ENCODE data around the gene ACTL7A.

The ACTL7A gene

DNA sequence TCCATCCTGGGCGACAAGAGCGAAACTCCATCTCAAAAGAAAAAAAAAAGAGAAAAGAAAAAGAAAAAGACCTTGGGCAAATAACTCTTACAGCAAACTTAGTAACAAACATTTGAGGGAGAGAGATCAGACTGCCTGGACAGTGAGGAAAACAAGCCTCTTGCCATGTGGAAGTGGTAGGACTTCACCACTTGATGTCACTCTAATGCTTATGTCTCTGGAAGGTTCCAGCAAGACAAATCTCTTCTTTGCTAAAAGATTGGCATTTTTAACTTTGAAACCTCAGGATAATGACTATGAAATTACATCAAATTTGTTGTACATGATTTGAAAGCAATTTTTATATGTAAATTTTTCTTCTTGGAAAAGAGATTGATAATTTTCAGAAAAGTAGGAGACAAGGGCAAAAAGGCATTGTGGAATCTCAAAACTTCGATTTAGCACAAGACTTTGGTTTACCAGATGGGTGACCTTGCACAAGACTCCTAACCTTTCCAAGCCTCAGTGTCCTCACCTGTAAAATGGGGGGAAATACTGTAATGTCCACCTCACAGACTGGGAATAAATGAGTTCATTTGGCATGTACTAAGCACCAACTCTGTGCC, 11.7 kb upstream of the ACTL7A start:
- DNase-seq: no peak

DNA sequence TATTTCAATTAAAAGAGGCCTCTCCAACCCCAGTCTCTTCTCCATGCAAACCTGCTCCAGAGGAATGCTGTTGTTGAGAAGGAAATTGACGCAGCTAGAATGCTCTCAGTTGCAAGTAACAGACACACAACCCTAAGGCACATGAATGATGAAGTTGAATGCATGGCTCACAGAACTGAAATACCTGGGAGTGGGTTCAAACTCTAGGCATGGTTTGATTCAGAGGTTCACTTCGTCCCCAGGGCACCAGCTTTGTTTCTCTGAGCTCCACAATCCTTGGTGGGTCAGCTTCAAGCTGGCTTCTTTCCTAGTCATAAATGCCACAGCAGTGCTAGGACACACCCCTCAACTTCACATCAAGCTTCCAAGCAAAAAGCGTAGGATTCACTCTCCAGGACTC, 10.9 kb upstream of the ACTL7A start:
- no peak for DNase-seq

DNA sequence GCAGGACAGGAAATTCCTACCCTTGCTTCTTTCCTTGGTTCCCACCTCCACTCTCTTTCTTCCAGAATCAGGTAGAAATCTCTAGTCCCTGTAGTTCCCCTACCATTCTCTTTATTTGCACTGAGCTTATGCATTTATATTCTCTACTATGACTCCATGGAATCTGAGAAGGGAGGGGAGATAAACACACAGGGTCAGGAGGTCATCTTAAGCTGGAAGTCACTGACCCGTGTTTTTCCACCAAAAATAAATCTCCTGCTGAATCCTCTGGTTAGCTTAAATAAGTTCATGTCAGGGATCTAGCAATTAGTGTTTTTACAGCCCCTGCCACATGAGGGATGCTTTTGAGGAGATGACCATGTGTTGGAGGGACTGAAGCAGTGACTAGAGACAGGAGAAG, 10.0 kb upstream of the ACTL7A start:
- DNase-seq: no peak

DNA sequence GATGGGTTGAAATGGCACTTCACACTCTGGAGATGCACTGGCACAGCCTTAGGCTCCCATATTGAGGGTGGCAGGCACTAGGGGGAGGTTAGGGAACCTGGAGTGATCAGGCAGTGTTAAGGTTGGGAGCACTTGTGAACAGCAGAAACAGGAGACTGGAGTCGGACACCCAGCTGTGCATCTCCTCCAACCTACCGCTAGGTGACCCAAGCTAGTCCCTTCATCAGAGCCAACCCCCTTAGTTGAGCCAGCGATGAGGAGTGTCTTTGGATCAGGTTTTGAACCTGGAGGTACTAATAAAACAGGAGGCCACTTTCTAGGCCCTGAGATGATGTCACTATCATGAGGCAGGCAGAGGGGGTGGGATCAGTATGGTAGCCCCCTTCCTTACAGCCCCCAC, 8.0 kb upstream of the ACTL7A start:
- DNase-seq: no peak

DNA sequence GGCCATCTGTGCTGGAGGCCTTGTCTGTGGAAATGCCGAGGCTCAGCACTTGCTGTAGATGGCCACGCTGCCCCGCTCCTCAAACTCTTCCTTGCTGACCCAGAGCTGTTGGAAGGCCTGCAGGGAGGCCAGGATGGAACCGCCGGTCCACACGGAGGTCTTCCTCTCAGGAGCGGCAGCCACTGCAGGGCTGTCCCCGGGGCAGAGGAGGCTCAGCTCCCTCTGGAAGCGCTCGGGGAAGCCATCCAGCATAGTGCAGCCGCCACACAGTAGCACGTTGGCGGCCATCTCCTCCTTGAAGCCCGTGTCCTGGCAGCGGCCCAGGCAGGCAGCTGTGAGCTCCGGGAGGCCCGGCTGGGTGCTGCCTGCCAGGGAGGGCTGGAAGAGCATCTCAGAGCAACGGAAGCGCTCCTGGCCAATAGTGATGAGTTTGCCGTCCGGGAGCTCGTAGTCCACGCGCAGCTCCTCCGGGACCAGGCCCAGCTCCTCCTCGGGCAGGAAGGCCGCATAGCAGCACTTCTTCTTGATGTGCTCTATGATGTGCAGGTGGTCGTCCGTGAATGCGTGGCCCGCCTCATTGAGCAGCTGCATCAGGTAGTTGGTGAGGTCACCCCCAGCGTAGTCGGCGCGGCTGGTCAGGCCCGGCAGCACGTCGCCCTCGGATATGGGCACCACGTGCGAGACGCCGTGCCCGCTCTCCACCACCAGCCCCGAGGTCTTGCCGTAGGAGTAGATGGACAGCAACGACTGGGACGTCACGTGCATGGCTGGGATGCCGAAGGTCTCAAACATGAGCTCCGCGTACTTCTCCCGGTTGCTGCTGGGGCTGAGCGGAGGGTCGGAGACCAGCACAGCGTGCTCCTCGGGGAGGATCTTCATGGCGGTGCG, 7.2 kb upstream of the ACTL7A start:
- no peak for DNase-seq

DNA sequence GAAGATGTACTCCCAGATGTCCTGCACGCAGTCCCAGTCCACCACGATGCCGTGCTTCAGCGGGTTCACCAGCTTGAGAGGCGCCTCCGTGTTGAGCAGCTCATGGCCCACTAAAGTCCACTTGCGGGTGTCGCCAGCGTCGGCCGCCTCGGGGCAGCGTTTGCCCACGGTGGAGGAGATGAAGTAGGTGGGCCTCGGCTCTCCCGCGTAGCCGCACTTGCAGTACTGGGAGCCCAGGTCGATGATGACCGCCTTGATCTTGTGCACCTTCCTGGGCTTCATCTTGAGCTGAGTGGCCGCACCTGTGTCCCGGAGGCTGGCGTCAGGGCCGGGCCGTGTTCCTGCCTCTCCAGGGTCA, 6.6 kb upstream of the ACTL7A start:
- no peak for DNase-seq

DNA sequence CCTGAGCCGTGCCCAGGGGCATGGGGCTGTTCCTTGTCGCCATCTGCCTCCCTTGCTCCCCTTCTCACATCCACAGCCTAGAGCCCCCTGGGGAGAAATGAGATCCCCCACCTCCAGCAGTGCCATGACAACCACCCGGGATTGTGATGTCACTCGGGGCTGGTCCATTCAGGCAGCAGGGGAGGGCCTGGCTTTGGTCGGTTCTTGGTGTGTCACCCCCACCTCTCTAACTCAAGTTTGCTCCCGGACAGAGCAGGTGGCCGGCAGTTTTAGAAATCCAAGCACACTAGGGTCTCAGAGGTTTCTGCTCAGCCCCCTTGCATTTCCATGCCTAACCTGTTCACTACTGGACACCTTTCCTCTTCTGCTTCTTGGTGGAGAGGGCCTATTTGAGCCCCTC, 6.2 kb upstream of the ACTL7A start, which contains the start of gene ACTL7B:
Gene ACTL7B, minus strand, starts transcription at position 99 of the 400 bp plus-strand sequence. Its CDS starts 56 bp downstream, at position 43.
- DNase-seq: no peak

DNA sequence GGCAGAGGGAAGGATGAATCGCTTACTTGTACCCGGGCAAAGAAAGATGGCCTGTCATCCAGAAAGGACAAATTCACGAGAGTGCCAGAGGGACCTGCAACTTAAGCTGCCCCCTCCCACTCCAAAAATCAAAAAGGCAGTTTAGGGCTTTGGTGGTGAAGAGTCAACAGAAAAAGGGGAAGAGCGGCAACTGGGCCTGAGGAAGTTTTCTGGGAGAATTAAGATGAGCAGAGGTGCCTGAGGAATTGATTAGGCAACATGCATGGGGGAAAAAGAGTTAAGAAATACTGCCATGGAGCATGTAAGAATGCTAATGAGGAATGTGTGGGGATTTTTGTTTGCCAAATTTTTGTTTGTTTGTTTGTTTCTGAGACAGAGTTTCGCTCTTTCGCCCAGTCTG, 4.5 kb upstream of the ACTL7A start:
- DNase-seq: no peak

DNA sequence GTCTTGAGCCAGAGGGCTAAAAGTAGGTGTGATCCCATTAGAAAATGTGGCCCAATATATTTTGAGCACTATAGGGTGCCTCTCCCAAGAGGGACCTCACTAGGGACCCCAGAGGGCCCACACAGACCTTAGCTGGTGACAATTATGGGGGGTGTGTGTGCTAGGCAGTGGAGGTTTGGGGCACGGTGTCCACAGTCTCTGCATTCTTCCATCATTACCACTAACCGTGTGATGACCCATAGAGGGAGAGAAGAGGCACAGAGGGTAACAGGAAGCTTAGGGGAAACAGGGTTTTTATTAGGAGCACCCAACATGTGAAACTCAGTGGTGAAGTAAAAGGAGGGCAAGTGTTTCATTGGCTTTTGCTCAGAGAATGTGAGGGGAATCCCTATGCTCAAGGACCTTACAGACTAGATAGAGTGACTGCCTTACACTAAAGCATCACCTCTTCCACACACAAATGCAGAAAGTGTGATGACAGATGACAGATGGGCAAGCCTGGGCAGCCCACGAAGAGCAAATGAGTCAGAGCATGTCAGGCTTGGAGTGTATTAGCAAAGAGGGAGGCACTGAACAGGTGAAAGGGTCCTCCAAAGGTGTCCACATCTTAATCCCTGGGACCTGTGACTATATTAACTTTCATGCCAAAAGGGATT, 2.5 kb upstream of the ACTL7A start:
- no peak for DNase-seq

DNA sequence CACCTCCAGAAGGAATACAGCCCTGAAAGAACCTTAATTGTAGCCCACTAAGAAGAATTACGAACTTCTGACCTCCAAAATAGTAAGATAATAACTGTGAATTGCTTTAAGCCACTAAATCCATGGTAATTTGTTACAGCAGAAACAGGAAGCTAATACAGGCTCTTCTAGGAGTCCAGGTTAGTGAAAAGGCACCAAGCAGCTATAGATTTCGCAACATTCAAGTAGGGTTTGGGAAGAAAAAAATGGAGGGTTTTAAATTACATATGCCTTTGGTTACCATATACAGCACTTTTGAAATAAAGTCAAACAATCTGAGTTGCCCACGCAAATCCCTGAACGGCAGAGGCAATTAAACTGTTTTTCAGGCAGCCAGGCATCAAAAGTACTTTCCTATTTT, 1.7 kb upstream of the ACTL7A start:
- DNase-seq: no peak

DNA sequence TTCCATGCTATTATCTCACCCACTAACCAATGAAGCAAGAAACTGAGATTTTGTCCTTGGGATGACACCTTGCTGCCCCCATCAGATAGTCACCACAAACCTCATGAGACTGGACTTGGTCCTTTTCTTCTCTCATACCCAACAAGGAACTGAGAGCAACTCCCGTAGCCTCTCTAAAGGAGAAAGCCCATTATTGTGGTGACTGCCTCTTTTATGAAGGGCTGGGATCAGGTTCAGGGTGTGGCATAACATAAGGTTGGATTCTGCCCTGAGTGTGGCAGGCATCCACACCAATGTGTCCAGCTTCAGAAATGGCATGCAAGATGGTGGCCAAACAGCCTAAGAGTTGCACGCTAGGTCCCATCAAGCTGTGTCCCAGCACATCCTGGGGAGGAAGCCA, 1.3 kb upstream of the ACTL7A start:
- no peak for DNase-seq

DNA sequence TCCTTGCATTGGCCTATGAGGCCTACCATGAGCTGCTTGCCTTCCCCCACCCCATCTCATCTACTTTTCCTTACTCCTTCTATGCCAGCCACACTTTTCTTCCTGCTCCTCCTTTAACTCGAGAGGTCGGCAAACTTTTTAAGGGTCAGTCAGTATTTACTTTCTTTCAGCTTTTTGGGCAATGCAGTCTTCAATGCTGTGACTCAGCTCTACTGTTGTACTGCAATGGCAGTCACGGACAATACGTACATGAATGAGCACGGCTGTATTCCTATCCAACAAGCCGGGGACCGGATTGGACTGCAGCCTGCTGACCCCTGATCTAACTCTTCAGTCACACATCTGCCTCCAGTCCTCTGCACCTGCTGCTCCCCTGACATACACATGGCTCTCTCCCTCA, 602 bp upstream of the ACTL7A start:
- no peak for DNase-seq

DNA sequence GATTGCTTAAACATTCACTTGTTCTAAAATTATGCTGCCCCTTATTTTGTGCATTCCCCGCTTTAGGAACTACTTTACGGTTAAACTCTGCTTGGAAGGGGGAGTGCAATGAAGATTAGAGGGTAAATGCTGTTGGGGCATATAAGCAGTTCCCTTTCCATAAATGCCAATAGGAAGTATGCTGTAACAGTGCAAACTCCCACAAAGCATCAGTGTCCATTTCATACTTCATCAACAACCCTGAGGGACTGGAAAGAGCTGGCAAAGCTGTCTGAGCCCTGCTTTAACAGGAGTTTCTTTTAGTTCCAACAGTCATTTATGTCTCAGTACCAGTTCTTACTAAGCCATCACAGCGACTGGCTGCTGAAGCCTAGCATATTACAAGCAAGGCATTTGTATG, 1.8 kb downstream of the ACTL7A start:
- no peak for DNase-seq

DNA sequence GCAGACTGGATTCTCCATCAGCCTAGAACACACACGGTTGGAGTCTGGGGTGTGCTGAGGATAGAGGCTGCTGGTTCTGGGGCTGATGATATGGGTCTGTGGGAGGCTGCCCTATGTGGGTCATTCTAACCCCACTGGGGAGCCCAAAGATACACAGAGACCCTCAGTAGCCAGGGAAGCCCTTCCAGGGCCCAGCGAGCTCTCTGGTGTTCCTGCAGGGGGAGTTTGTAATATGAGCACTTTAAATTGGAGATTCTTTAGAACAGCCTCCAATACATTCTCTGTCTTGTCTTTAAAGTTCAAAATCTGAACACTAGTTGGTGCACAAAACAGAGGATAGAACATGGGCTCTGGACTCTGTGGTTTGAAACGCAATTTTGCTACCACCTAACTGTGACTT, 2.4 kb downstream of the ACTL7A start:
- DNase-seq: no peak

DNA sequence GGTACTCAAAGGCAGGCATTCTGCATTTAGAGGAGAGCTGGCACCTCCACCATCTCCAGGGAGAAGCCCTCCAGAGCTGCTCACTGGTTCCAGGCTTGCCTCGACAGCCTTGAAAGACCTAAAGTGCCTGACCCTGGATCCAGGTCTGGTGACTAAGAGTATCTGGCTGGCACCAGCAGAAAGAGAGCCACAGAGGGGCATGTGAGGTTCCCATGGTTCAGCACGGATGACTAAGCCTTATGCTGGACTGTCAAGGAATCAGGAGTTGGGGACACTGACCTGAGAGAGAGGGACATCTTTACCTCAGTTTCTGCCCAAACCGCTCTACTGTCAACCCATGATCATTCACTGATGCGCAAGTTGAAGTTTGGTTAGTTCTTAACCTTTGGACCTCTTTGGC, 3.0 kb downstream of the ACTL7A start:
- DNase-seq: no peak

DNA sequence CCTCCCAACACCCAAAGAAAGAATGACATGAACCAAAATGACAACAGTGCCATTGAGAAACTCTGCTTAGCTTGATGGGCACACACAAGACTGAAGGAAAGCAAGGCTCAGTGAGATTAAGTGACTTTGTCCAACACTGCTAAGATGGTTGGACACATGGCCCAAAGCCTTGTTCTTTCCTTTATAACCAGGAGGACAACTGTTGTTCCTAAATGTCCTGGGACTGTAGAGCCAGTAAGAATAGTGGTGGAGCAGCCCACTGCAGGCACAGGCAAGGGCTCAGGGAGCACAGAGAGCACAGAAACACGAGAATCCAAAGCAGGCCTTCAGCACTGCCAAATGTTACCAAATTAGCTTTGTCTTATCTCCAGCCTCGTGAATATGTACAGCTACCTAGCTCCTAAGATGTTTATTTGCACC, 3.9 kb downstream of the ACTL7A start:
- no peak for DNase-seq

DNA sequence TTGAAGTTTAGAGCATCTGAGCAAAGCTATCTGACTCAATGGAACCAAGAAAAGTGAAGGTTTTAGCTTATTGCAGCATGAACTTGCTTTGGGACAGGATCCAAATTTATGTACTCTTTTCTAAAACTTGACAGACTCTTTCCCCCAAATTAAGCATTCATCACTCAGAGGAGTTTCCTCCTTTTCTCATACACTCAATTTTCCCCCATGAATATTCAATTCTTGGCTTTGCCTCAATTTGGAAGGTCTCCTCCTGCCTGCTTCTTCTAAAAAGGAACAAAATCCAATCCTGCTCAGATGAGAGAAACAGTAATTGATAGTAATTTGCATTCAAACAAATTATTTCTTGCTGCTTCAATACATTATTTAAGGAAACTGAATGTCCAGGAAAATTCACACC, 5.0 kb downstream of the ACTL7A start:
- DNase-seq: no peak

DNA sequence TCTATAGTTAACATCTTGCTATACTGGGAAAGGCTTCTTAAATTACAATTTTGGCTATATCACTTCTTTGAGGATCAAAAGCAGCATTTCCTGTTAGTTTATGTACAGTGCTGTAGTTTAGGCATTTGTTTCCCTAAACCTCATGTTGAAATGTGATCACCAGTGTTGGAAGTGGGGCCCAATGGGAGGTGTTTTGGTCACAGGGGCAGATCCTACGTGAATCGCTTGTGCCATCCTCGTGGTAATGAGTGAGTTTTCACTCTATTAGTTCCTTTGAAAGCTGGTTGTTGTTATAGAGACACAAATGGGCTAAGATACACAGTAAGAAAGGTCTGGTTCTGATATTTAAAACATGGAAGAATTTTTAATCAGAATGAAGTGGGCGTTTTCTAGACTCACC, 5.8 kb downstream of the ACTL7A start:
- no peak for DNase-seq

DNA sequence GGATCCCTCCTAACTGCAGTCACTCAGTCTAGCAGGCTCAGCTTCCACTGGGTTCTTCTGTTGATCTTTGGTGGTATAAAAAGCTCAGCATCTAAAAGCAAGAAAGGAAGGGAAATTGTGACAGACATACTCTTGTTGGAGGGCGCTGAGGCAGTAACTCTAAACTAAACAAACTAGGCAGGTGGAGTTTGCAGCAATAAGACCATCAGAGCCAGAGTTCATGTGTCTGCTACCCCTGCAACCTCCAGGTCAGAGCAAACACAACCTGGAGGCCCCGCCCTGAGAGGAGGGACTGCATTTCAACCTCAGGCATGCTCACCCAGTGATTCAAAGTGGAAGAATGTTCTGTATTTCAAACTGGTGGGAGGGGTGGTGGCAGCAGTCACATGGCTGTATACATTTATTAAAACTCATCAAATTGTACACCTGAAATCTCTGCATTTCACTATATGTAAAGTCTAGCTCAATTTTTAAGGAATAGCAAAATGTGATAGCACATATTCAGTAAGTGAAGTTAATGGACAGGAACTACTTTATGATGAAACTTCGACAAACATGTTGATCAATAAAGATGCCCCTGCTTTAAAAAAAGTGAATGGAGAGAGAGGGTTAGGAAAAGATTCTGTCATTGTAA, 7.1 kb downstream of the ACTL7A start:
- DNase-seq: no peak

DNA sequence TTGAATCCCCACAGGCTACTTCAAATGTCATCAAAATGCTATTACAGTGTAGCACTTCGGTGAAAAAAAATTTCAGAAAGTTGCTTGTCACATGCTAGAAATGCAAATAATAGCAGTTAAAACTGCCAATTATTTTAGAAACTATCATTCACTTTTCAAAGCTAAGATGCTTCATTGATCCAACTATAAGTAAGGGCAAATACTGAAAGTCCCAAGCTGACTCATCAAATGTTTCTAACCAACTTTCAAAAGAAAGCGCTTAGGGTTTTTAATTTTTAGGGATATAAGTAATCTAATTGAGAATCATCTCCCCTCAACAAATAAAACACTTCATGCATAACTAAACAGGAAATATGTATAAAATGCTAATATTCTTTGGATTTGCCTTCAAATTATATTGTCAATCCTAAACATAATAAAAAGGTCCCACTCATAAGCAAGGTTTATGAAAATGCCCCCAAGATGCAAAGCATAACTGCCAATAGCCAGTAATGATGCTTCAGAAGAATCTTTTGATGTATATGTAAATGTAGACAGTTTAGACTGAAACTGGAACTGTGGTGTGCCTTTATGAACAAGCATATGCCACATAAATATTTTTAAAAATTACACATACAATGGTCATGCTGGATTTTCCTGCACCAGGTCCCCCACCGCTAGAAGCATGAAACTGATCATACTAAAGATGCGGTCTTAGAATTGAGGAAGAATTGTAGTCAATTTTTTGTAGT, 12.2 kb downstream of the ACTL7A start:
- no peak for DNase-seq

DNA sequence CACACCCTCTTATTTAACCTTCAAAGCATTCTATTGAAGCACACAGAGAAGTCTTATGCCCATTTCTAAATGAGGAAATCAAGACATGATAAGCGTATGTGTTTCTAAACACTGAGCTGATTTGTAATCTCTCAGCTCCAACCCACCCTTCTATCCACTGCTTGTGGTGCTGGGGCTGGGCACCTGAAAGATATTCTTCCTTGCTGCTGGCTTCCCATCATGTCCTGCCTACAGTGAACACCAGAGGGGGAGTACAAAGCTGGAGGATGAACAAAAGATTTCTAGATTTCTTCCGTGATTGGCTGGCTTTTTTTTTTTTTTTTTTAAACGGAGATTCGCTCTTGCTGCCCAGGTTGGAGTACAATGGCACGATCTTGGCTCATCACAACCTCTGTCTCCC, 14.4 kb downstream of the ACTL7A start:
- DNase-seq: no peak

DNA sequence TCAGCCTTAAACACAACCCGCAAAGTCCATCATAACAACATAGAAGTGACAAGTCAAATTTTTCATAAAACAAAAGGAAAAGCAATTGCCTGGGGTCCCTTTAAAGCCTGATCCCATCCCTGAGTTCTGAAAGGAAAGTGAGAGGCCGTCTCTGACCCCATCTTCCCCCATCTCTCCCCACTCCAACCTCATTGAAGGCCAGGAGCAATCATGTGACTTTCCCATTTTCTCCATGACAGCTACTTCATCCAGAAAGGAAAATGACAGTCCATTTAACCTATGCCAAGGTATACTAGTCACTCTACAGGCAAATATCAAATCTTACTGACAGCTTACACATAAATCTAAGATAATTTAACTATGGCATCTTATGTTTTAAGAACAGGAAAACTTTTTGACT, 15.5 kb downstream of the ACTL7A start:
- no peak for DNase-seq

DNA sequence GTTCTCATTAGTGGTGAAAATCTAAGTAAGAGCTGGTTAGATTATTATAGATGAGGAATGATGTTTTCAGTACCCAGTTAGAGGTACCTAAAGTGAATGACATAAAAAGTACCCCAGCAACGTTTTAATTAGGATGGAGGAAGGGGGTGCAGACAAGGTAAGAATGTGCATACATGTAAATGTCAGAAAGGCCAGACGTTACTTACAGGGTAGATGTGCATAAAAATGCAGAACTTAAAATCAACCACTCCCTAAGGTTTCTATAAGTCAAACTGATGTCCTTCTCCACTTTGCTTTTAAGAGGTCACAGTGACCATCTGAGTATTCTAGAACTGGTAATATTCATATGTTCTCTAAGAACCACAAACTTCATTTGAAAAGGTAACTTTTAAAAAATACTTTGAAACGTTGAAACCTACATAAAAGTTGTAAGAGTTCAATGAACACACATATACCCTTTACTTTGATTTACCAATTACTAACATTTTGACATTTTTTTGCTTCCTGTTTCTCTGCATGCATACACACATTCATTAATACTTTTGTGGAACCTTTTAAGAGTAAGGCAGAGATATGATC, 18.8 kb downstream of the ACTL7A start:
- DNase-seq: no peak

Data from CD4-positive, alpha-beta T cell treated with Interferon alpha-2 for 1 hour (primary cell).